HG02943 (cell line): Measurements from ENCODE around the gene PTPDC1.

ENCODE experiments used
- ATAC-seq: cut with Tn5 transposase; IDR thresholded peaks from one replicate; pipeline ENCODE4 v1.9.1; 2021; ENCODE audit warnings: mild to moderate bottlenecking, low read depth, moderate library complexity; ENCODE audit not compliant: unreplicated experiment

Gene PTPDC1

DNA sequence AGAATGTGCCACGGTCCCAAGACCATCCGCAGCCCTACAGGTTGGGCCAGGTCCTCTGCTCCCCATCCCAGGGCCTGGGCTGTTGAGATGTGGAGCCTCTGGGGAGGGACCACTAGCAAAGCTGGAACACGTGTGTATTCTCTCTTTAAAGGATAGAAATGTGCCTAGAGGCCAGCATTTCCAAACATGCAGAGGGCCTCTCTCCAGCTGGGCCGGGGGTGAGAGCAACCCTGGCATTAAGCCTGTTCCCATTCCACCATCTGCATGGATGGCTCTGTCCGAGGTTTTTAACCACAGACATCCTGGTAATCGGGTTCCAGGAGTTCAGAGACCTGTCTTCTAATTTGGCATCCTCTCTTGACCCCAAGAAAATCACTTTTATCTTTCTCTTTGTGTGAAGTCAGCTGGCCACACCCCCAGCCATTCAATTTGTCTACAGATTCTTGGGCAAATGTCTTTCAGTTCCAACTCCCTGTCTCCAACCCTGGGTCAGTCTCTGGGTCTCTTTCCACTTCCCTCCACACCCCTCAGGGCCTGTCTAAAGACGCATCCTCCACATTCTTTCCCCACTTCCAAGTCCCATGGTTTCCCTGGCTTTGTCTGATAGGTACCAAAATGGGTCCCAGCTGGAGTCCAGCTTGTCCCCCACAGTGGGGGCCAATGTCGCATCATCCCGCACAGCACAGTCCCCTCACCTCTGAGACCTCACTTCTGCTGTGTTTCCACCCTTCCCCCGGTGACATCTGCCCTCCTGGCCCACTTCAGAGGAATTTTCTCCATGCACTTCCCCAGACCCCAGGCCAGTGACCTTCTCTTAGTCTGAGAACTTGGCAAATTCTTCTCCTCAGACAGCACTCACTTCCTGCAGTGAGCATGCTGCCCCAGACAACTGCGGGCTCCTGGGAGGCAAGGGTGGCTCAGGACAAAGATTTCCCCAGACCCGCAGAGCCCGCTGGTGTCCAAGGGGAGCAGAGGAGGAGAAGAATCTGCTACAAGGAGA is 56.8 kb downstream of the PTPDC1 start:
- no peak for ATAC-seq

DNA sequence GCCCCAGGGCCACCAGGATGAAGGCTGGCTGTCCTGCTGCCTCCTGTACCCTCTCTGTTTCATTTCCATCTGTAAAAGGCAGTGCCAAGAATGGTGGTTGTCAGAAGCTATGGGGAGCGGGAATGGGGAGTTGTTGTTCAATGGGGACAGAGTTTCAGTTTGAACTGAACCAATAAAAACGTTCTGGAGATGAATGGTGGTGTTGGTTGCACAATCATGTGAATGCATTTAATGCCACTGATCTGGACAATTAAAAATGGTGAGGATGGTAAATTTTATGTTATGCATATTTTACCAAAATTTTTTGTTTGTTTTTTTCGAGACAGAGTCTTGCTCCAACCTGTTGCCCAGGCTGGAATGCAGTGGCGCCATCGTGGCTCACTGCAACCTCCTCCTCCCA is 58.1 kb downstream of the PTPDC1 start:
- ATAC-seq = no peak

DNA sequence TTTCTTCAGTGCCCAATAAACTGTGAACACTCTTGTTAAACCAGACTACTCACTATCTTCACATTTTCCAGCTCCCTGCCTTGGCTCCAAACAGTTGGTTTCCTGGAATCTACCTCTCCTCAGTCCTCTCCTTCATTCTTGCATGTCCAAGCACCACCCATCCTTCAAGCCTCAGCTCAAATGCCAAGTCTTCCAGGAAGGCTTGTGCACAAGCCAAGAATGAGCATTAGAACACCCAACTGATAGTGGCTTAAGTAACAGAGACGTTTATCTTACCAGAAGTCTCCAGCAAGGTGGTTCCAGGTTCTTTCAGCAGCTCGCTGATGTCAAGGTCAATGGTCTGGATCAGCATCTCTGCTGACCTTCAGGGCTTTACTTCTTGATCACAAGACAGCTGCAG is 60.1 kb downstream of the PTPDC1 start:
- no peak for ATAC-seq

DNA sequence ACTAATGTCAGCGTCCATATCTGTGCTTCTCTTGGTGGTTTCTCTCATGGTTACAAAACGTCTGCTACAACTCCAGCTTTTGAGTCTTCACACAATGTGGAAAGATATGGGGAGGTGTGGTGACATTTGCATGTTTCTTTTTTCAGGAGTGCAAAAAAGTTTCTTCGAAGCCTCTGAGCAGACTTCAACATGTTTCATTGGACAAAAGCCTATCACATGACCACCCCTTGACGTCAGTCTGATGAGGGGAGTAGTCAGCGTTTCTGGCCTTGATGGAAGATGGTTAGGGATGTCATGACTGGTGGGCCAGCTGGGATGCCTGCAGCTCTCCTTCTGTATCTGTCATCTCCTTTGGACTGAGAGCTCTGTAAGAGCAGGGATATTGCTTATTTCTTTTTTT is 61.4 kb downstream of the PTPDC1 start:
- no peak for ATAC-seq

DNA sequence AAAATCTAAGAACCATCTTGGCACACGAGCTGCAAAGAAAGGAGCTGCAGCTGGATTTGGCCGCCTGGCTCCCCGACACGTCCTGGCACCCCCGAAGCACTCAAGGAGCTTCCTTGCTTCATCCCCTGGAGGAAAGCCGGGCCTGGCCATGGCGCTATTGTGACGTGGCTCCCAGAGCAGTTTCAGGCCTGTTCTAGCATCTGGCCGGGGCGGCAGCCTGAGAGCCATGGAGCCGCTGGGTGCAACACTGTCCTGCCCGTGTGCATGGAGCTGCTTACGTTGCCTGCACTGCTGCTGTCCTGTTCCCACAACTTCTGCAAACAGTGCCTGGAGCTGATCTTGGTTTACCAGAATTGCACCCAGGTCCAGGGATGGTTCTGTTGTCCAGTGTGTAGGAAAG is 63.5 kb downstream of the PTPDC1 start:
- no peak for ATAC-seq

DNA sequence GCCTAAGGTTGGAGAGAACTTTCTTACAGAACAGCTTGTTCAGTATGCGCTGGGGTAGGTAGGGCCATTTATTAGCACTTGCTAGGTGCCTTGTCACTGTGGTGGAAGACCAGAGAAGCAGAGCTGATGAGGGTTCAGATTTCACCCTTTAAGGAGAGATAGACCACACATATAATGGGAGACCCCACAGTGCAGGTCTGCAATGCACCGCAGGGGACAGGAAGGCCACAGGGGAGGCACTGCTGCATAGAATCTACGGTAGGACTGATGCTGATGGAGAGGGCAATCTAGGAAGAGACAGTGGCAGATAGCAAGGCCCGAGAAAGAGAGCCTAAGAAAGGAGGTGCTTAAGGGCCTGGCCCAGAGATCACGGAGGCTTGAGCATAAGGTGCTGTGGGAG is 64.2 kb downstream of the PTPDC1 start:
- ATAC-seq = no peak

DNA sequence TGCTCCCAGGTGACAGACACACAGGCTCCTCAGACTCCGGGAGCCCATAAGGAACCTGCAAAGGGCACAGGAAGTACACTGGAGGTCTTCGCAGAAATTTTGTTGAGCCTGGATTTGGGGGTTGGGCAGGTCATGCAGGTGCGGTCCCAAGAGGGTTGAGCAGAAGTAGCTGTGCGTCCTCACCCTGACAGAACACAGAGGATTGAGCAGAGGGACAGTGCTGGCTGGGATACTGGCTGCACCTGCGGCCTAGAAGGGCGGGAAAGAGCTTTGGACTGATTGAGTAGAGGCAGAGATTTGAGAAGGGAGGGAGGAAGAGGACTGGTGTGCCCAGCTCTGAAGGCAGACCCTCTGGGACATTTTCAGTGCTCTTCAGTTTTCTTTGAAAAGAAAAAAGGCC is 65.4 kb downstream of the PTPDC1 start:
- no peak for ATAC-seq

DNA sequence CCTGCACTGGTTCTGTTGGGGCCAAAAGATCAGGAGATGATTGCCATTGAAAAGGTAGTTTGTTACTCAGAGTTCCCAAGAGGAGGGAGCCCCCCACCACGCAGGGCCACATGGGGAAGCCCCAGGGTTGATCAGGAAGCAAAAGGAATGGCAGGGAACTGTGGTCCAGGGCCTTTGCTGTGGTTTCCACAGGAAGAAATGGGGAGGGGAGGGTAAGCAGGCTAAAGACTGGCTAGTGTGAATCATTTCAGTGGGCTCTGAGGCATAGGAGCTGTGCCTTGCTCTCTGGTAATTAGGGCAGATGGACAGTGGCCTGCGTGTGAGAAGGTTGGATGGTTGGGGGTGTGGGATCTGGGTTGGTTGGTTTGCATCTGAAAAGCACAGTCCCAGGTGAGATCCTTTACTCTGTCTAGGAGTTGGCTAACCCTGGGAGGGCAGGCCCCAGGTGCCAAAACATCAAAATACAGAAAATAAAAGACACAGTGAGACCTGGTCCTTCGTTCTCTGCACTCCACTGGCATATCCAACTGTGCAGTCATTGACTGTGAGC is 66.1 kb downstream of the PTPDC1 start:
- no peak for ATAC-seq

DNA sequence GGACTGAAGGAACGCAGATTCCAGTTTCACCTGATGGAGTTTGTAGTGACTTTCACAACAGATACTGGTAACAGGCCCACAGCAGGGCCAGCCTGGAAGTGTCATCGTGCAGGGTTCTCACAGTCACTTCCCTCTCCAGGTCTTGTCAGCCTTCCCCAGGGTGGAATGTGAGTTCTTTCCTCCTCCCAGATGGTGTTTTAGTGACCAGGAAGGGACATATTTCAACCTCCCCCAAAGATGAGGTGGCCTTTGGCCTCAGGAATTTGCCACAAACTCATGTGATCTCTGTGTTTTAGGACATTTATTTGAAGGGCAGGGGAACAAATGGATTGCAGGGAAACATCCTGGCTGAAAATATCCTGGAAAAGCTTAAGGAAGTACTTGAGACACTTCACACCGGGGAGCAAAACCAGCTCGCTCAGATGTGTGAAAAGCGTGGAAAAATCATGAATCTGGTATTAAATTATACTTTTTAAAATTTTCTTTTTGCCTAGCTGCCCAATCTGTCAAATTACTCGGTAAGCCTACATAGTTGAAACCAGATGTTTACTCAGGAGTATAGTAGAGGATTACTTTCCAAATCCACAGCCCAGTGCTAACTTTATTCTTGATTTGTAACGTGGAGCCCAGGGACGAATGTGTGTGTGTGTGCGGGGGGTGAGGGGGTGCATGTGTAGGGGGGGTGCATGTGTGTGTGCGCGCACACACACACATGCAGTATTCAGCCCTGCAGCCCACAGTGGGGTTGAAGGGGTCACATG is 66.8 kb downstream of the PTPDC1 start:
- no peak for ATAC-seq

DNA sequence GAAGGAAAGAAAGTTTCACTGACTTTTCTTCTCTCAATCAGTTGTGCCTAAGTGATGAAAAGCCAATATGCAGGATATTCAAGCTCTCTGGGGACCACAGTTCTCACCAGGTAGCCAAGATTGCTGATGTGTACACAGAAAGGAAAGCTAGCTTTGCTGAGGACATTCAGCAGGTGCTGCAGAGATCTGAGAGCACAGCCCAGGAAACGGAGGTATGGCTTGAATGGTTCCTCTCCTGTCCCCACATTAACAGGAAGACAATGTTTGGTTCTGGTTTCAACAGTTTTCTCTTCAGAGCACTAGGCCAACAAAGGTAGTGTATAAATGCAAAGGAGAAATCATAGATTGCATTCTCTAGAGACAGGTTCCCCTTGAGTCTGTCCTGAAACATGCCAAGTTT is 69.6 kb downstream of the PTPDC1 start:
- ATAC-seq = no peak

DNA sequence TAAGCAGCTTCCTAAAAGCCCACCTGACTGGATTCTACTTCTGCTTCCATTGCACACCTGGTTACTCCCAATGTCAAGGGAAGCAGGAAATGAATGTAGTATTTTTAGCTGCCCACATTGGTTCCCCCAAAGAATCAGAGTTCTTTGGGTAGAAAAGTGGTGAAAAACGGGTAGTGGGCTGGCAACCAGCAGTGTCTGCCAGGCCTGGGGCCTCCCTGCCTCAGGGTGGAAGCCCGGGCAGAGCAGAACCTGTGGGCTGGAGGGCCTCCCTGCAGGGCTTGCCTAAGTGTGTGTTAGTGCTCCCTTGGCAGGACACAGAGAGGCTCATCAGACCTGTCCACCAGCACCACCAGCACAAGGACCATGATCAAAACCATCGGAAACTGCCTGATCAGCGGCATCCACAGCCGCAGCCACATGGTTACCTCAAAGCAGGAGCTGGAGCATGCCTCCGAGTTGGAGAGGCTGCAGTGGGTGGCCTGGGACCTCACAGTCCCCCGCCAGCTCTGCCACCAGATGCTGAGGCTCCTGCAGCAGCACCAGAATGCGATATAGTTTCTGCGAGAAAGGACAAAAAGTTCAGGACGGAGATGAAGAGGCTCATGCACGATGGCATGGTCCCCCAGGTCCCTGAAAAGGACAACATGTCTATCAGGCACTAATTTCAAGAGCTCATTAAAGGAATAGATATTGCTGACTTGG is 72.2 kb downstream of the PTPDC1 start:
- ATAC-seq = no peak

DNA sequence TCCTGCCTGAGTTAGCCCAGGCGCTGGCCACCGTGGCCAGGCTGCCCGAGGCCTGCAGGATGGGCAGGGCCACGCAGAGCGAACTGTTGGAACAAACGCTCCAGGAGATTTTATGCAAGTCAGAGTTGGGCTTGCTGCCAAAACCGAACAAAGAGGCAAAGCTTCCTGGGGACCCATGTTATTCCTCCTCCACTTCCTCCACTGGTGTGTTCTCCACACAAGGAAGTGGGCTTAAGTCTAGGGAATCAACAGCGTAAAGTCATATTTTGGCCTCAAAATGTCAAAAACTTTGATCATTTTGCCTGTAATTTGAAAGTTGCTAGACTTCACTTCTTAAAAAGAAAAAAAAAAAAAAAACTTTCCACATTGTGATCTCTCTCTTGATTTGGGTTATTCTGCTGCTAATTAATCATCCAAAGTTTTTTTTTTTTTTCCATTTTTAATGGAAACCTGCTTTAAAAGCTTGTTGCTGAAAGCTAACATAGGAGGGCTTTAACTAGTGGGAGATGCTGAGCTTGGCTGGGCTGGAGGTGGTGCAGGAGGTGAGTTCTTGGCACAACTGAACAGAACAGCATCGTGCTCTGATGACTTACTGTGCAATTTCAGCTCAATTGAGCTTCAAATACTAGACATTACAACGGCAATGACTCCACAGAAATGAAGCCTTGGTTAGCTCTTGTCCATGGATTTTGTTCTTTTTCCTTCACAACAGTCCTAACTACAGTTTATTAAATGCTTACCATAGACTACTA is 73.0 kb downstream of the PTPDC1 start:
- no peak for ATAC-seq
